H9 (cell line): Measurements from ENCODE around the gene CTXN1. TPM values are rescaled to one million over a fixed set of nuclear protein-coding genes. Genes with fewer than 3 reads are reported as not detected.

Experiments used
- DNase-seq: peaks from one replicate; pipeline ENCODE4 v3.0.0-alpha.2; 2017
- H2AFZ ChIP-seq: one replicate; pipeline ENCODE4 v1.6.1; 2013; ENCODE audit warnings: mild to moderate bottlenecking, low read length, control low read depth, moderate library complexity
- H2AK5ac ChIP-seq: 2 replicates; pipeline ENCODE4 v1.6.1; 2013; ENCODE audit warnings: low read length, control low read depth, mixed read lengths; ENCODE audit not compliant: insufficient read length
- H2BK120ac ChIP-seq: one replicate; pipeline ENCODE4 v1.6.1; 2013; ENCODE audit warnings: low read depth, mild to moderate bottlenecking, low read length, control low read depth, inconsistent platforms; ENCODE audit not compliant: poor library complexity, severe bottlenecking
- H2BK12ac ChIP-seq: 2 replicates; pipeline ENCODE4 v1.6.1; 2013; ENCODE audit warnings: low read length, control low read depth, mixed read lengths, low read depth; ENCODE audit not compliant: insufficient read length
- H2BK15ac ChIP-seq: 2 replicates; pipeline ENCODE4 v1.6.1; 2013; ENCODE audit warnings: low read depth, low read length, control low read depth
- H2BK20ac ChIP-seq: one replicate; pipeline ENCODE4 v1.6.1; 2013; ENCODE audit warnings: low read depth, mild to moderate bottlenecking, low read length, control low read depth, inconsistent platforms; ENCODE audit not compliant: poor library complexity, severe bottlenecking
- H2BK5ac ChIP-seq: 2 replicates; pipeline ENCODE4 v1.6.1; 2013; ENCODE audit warnings: low read length, control low read depth, mixed read lengths; ENCODE audit not compliant: insufficient read length
- H3K14ac ChIP-seq: 2 replicates; pipeline ENCODE4 v1.6.1; 2013; ENCODE audit warnings: low read length, control low read depth; ENCODE audit not compliant: insufficient read depth
- H3K18ac ChIP-seq: 2 replicates; pipeline ENCODE4 v1.6.1; 2013; ENCODE audit warnings: low read depth, mild to moderate bottlenecking, mixed read lengths, low read length, control low read depth; ENCODE audit not compliant: insufficient read length
- H3K23ac ChIP-seq: 2 replicates; pipeline ENCODE4 v1.6.1; 2013; ENCODE audit warnings: low read length, control low read depth, mixed read lengths, low read depth; ENCODE audit not compliant: insufficient read length
- H3K23me2 ChIP-seq: 2 replicates; pipeline ENCODE4 v1.6.1; 2013; ENCODE audit warnings: low read depth, mild to moderate bottlenecking, mixed read lengths, low read length, control low read depth; ENCODE audit not compliant: insufficient read length, poor library complexity, severe bottlenecking
- H3K27ac ChIP-seq: 2 replicates; pipeline ENCODE4 v1.5.1; 2013; ENCODE audit warnings: low read length, control low read depth, mixed read lengths, low read depth; ENCODE audit not compliant: insufficient read length
- H3K27me3 ChIP-seq: 2 replicates; pipeline ENCODE4 v1.6.1; 2013; ENCODE audit warnings: low read length, control low read depth, inconsistent platforms; ENCODE audit not compliant: insufficient read depth
- H3K4ac ChIP-seq: 2 replicates; pipeline ENCODE4 v1.6.1; 2013; ENCODE audit warnings: low read depth, mild to moderate bottlenecking, control low read depth, inconsistent platforms, low read length, moderate library complexity
- H3K4me1 ChIP-seq: 2 replicates; pipeline ENCODE4 v1.6.1; 2013; ENCODE audit warnings: low read length, control low read depth, inconsistent platforms; ENCODE audit not compliant: insufficient read depth
- H3K4me2 ChIP-seq: 2 replicates; pipeline ENCODE4 v1.6.1; 2013; ENCODE audit warnings: low read length, control low read depth, mixed read lengths; ENCODE audit not compliant: insufficient read length, insufficient read depth
- H3K56ac ChIP-seq: 2 replicates; pipeline ENCODE4 v1.6.1; 2013; ENCODE audit warnings: low read depth, mild to moderate bottlenecking, mixed read lengths, low read length, control low read depth; ENCODE audit not compliant: insufficient read length
- H3K79me1 ChIP-seq: 2 replicates; pipeline ENCODE4 v1.6.1; 2013; ENCODE audit warnings: low read depth, mild to moderate bottlenecking, moderate library complexity, low read length, control low read depth, inconsistent platforms; ENCODE audit not compliant: insufficient read depth, poor library complexity, severe bottlenecking
- H3K79me2 ChIP-seq: 2 replicates; pipeline ENCODE4 v1.6.1; 2013; ENCODE audit warnings: low read length, control low read depth, inconsistent platforms; ENCODE audit not compliant: insufficient read depth
- H3K9ac ChIP-seq: 2 replicates; pipeline ENCODE4 v1.6.1; 2013; ENCODE audit warnings: low read length, control low read depth, mixed read lengths; ENCODE audit not compliant: insufficient read length; ENCODE audit errors: extremely low read depth
- H3K9me3 ChIP-seq: one replicate; pipeline ENCODE4 v1.6.1; 2013; ENCODE audit warnings: low read depth, low read length, inconsistent platforms; ENCODE audit not compliant: control insufficient read depth
- H3T11ph ChIP-seq: one replicate; pipeline ENCODE4 v1.6.1; 2013; ENCODE audit warnings: mild to moderate bottlenecking, low read length, control low read depth, inconsistent platforms
- H4K20me1 ChIP-seq: one replicate; pipeline ENCODE4 v1.6.1; 2013; ENCODE audit not compliant: control insufficient read depth, insufficient read length, insufficient read depth
- H4K5ac ChIP-seq: 2 replicates; pipeline ENCODE4 v1.6.1; 2013; ENCODE audit warnings: low read depth, mild to moderate bottlenecking, mixed read lengths, low read length, control low read depth; ENCODE audit not compliant: insufficient read length
- H4K8ac ChIP-seq: replicated peaks from 2 replicates; pipeline ENCODE4 v1.6.1; 2013; ENCODE audit warnings: low read length, control low read depth, mixed read lengths, low read depth; ENCODE audit not compliant: insufficient read length
- H4K91ac ChIP-seq: 2 replicates; pipeline ENCODE4 v1.6.1; 2013; ENCODE audit warnings: low read depth, mild to moderate bottlenecking, moderate library complexity, mixed read lengths, low read length, control low read depth; ENCODE audit not compliant: insufficient read length
- H3K27ac Mint-ChIP-seq, 3 experiments: 2 replicates in 2 of 3; 3 replicates in 1 of 3; pipeline ENCODE4 v1.8.0; 2020 to 2021; ENCODE audit warnings: mixed read lengths in 3 of 3, mild to moderate bottlenecking in 1 of 3, moderate library complexity in 1 of 3
- H3K27me3 Mint-ChIP-seq: 2 replicates; pipeline ENCODE4 v1.8.0; 2021; ENCODE audit warnings: low read depth, mild to moderate bottlenecking, moderate library complexity, mixed read lengths
- H3K36me3 Mint-ChIP-seq, 3 experiments: 2 replicates in 2 of 3; 3 replicates in 1 of 3; pipeline ENCODE4 v1.8.0; 2020 to 2021; ENCODE audit warnings: low read depth in 3 of 3, mixed read lengths in 3 of 3; ENCODE audit not compliant: insufficient read depth in 1 of 3
- H3K4me1 Mint-ChIP-seq, 2 experiments: 2 replicates each; pipeline ENCODE4 v1.8.0; 2020; ENCODE audit warnings: mixed read lengths in 2 of 2
- H3K4me3 Mint-ChIP-seq, 2 experiments: 2 replicates in 1 of 2; 3 replicates in 1 of 2; pipeline ENCODE4 v1.8.0; 2020 to 2021; ENCODE audit warnings: mild to moderate bottlenecking in 2 of 2, mixed read lengths in 2 of 2, moderate library complexity in 1 of 2
- H3K9me3 Mint-ChIP-seq, 2 experiments: 2 replicates in 1 of 2; 3 replicates in 1 of 2; pipeline ENCODE4 v1.8.0; 2020; ENCODE audit warnings: mild to moderate bottlenecking in 2 of 2, mixed read lengths in 2 of 2, moderate library complexity in 1 of 2
- WGBS: extraction: QIAGEN DNeasy Blood & Tissue Kit; methylation state at CpG from one replicate; pipeline ENCODE4 v1.1.7; 2013; ENCODE audit warnings: missing lambda C conversion rate, low lambda C conversion rate, mixed read lengths; ENCODE audit not compliant: insufficient read length; ENCODE audit errors: extremely low coverage; 5-methylcytosine and 5-hydroxymethylcytosine counted together
- total RNA-seq: library from RNA; stranded (reverse); gene quantifications from 2 replicates; pipeline ENCODE4 v1.2.1, GENCODE V29; 2021
- TF ChIP-seq, protein P1 (sequence below): fragments of 200-600 bp; sonication (generic); conservative IDR thresholded peaks from 3 replicates; pipeline ENCODE4 v1.8.0; 2021; ENCODE audit warnings: antibody characterized with exemption, mild to moderate bottlenecking

The CTXN1 gene
- total RNA-seq, 1 experiment from 2014 or later: 22.7 TPM

- no peak for DNase-seq
- Histone ChIP-seq H2BK15ac (no peak overlapping the region), H3K27ac (no peak overlapping the region), H3K56ac (no peak overlapping the region), H2BK20ac (no peak overlapping the region), H2AK5ac (no peak overlapping the region), H3K23ac (no peak overlapping the region), H2BK120ac (no peak overlapping the region), H4K5ac (no peak overlapping the region), H3K9me3 (no peaks in the 10 kb centered on the region), H3K4me2 (no peak overlapping the region), H4K20me1 (no peaks in the 10 kb centered on the region), H4K91ac (no peak overlapping the region), H3K9ac (no peak overlapping the region), H3K23me2 (no peaks in the 10 kb centered on the region), H2BK12ac (no peak overlapping the region), H3K79me2 (no peaks in the 10 kb centered on the region), H2AFZ (no peak overlapping the region), H3K14ac (no peak overlapping the region), H3K4ac (no peak overlapping the region), H3K27me3 (no peaks in the 10 kb centered on the region), H4K8ac (no peak overlapping the region), H3K18ac (no peak overlapping the region), H3K79me1 (no peaks in the 10 kb centered on the region), H2BK5ac (no peak overlapping the region), H3T11ph (no peak overlapping the region), H3K4me1 (no peaks in the 10 kb centered on the region)
- peaks cover 31 to 74% (median 67%) of the 10 kb centered on the region in 3 experiments; a peak in 6 of 7 replicates for H3K36me3 Mint-ChIP-seq
- H3K4me3 Mint-ChIP-seq: no peak overlapping the region; a peak in 1 of 5 replicates
- no peak overlapping the region for H3K27ac Mint-ChIP-seq
- TF ChIP-seq, protein P1, sequence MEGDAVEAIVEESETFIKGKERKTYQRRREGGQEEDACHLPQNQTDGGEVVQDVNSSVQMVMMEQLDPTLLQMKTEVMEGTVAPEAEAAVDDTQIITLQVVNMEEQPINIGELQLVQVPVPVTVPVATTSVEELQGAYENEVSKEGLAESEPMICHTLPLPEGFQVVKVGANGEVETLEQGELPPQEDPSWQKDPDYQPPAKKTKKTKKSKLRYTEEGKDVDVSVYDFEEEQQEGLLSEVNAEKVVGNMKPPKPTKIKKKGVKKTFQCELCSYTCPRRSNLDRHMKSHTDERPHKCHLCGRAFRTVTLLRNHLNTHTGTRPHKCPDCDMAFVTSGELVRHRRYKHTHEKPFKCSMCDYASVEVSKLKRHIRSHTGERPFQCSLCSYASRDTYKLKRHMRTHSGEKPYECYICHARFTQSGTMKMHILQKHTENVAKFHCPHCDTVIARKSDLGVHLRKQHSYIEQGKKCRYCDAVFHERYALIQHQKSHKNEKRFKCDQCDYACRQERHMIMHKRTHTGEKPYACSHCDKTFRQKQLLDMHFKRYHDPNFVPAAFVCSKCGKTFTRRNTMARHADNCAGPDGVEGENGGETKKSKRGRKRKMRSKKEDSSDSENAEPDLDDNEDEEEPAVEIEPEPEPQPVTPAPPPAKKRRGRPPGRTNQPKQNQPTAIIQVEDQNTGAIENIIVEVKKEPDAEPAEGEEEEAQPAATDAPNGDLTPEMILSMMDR: no peak
- H3K4me1 Mint-ChIP-seq: no peaks in the 10 kb centered on the region
- no peaks in the 10 kb centered on the region for H3K27me3 Mint-ChIP-seq
- H3K9me3 Mint-ChIP-seq: no peaks in the 10 kb centered on the region
- no CpG with 5 or more reads among the region's 21 CpGs for WGBS
These were observed 8.8 kb upstream of the CTXN1 start for GRCh38 chr19:7934766-7935165.
